Suprapubic skin (tissue), 3 donors: ENCODE measurements around the gene AFF2.

ENCODE experiments used
- EP300 ChIP-seq: sonication (generic); formaldehyde crosslinking; IDR thresholded peaks from one replicate; pipeline ENCODE4 v1.6.1; 2017; ENCODE audit warnings: antibody characterized with exemption
- POLR2A ChIP-seq, 2 donors: fragments of 450-650 bp; IDR thresholded peaks; one replicate each; pipeline ENCODE4 v1.6.1; 2017; ENCODE audit warnings: antibody characterized with exemption in 2 of 2, mild to moderate bottlenecking in 2 of 2, moderate library complexity in 2 of 2
- TF ChIP-seq, protein P1 (sequence below), 2 donors: fragments of 200-600 bp in 1 of 2; fragments of 450-650 bp in 1 of 2; sonication (generic) in 1 of 2; IDR thresholded peaks; one replicate each; pipeline ENCODE4 v1.5.1; 2016 to 2019; ENCODE audit warnings: antibody characterized with exemption in 2 of 2, mild to moderate bottlenecking in 1 of 2, moderate library complexity in 1 of 2

DNA sequence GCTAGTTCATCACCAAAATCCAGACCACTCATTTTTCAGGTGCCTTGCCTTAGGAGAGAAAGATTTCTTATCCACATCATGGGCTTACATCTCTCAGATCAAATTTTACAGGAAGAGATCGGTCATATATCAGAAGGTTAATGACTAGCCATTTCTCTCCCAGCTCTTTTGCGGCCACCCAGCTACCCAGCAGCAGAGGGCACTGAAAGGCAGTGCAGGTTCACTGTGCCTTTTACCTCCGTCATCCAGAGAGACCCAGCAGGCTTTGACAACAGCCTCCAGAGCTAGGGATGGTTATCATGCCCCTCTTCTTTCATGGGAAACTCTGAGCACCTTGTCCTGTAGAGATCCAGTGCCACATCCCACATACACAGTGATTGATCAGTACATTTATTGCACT lies 384.8 kb downstream of the AFF2 start:
- TF ChIP-seq, protein P1, sequence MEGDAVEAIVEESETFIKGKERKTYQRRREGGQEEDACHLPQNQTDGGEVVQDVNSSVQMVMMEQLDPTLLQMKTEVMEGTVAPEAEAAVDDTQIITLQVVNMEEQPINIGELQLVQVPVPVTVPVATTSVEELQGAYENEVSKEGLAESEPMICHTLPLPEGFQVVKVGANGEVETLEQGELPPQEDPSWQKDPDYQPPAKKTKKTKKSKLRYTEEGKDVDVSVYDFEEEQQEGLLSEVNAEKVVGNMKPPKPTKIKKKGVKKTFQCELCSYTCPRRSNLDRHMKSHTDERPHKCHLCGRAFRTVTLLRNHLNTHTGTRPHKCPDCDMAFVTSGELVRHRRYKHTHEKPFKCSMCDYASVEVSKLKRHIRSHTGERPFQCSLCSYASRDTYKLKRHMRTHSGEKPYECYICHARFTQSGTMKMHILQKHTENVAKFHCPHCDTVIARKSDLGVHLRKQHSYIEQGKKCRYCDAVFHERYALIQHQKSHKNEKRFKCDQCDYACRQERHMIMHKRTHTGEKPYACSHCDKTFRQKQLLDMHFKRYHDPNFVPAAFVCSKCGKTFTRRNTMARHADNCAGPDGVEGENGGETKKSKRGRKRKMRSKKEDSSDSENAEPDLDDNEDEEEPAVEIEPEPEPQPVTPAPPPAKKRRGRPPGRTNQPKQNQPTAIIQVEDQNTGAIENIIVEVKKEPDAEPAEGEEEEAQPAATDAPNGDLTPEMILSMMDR (IDR thresholded peaks at IDR 0.05) = no peak
- TF ChIP-seq POLR2A (IDR thresholded peaks at IDR 0.05) = no peak
- TF ChIP-seq EP300 = no peak
